Smooth muscle cell (in vitro differentiated cells): ENCODE data around the gene RHBDL1. TPM values are rescaled to one million over a fixed set of nuclear protein-coding genes. Genes with fewer than 3 reads are reported as not detected.

Experiments used
- DNase-seq: peaks from one replicate; lab custom pipeline; 2025; ENCODE audit not compliant: unreplicated experiment; lab: John Stamatoyannopoulos, UW
- H2AFZ ChIP-seq: fragments of 200-600 bp; sonication (generic); 2 replicates; pipeline ENCODE4 v1.6.0; 2016; ENCODE audit warnings: antibody characterized with exemption, low read depth, mild to moderate bottlenecking
- H3F3A ChIP-seq: fragments of 200-600 bp; sonication (generic); 2 replicates; pipeline ENCODE4 v1.6.0; 2017; ENCODE audit warnings: antibody characterized with exemption, low read depth
- H3K27ac ChIP-seq: fragments of 200-600 bp; sonication (generic); 2 replicates; pipeline ENCODE4 v1.5.1; 2016; ENCODE audit warnings: low read depth, mild to moderate bottlenecking
- H3K27me3 ChIP-seq: fragments of 200-600 bp; sonication (generic); 2 replicates; pipeline ENCODE4 v1.6.1; 2016; ENCODE audit warnings: low read depth, mild to moderate bottlenecking
- H3K36me3 ChIP-seq: fragments of 200-600 bp; sonication (generic); 2 replicates; pipeline ENCODE4 v1.5.1; 2016; ENCODE audit warnings: low read depth
- H3K4me1 ChIP-seq: fragments of 200-600 bp; sonication (generic); 2 replicates; pipeline ENCODE4 v1.5.1; 2016; ENCODE audit warnings: low read depth
- H3K4me2 ChIP-seq: fragments of 200-600 bp; sonication (generic); 2 replicates; pipeline ENCODE4 v1.6.0; 2016; ENCODE audit warnings: mild to moderate bottlenecking
- H3K4me3 ChIP-seq: fragments of 200-600 bp; sonication (generic); 2 replicates; pipeline ENCODE4 v1.5.1; 2016; ENCODE audit warnings: mild to moderate bottlenecking
- H3K79me2 ChIP-seq: fragments of 200-600 bp; sonication (generic); 2 replicates; pipeline ENCODE4 v1.6.0; 2016; ENCODE audit warnings: low read depth, mild to moderate bottlenecking
- H3K9ac ChIP-seq: fragments of 200-600 bp; sonication (generic); 2 replicates; pipeline ENCODE4 v1.6.0; 2016; ENCODE audit warnings: low read depth
- H3K9me3 ChIP-seq: fragments of 200-600 bp; sonication (generic); replicated peaks from 2 replicates; pipeline ENCODE4 v1.5.1; 2016; ENCODE audit warnings: low read depth
- H4K20me1 ChIP-seq: fragments of 200-600 bp; sonication (generic); 2 replicates; pipeline ENCODE4 v1.6.0; 2016; ENCODE audit warnings: low read depth
- CTCF ChIP-seq: fragments of 200-600 bp; sonication (generic); IDR thresholded peaks from 2 replicates; pipeline ENCODE4 v1.5.1; 2017; ENCODE audit warnings: borderline replicate concordance, mild to moderate bottlenecking, antibody characterized with exemption; ENCODE audit not compliant: insufficient read depth, poor library complexity, severe bottlenecking
- WGBS: methylation state at CpG from one replicate; pipeline ENCODE4 v1.1.7; 2016; ENCODE audit warnings: low lambda C conversion rate; 5-methylcytosine and 5-hydroxymethylcytosine counted together
- polyA plus RNA-seq: library from polyadenylated mRNA; unstranded; fragments of >200 nt; fragmentation: Nextera tagmentation; extraction: Ambion mirVana; gene quantifications from 2 replicates; pipeline ENCODE4 v1.2.1, GENCODE V29; 2016
- total RNA-seq: library from RNA; depleted of rRNA; stranded (reverse); fragments of >200 nt; gene quantifications from 2 replicates; pipeline ENCODE4 v1.2.3, GENCODE V29; 2014

Gene RHBDL1
- total and polyA plus RNA-seq, 2 experiments from 2014 or later = 2.7 to 3.7 TPM

- peak overlapping the region; percentile 35 for H3K9ac ChIP-seq
- no peak for DNase-seq
- TF ChIP-seq CTCF = no peak
- no peaks in the 10 kb centered on the region for H4K20me1 ChIP-seq
- no peaks in the 10 kb centered on the region for H3K79me2 ChIP-seq
- peaks cover 10% of the 10 kb centered on the region for H3K4me1 ChIP-seq
- H3K9me3 ChIP-seq = no peaks in the 10 kb centered on the region
- no peaks in the 10 kb centered on the region for H3K27me3 ChIP-seq
- 3% methylated on average over 56 of the region's 61 CpGs for WGBS
- peak overlapping the region; percentile 69 for H3K4me3 ChIP-seq
- peak overlapping the region; percentile 99 for H3K4me2 ChIP-seq
- no peak overlapping the region for H3K27ac ChIP-seq
- H2AFZ ChIP-seq = peak overlapping the region; percentile 30
- H3F3A ChIP-seq = peaks cover 4% of the 10 kb centered on the region
- H3K36me3 ChIP-seq = no peaks in the 10 kb centered on the region
Observed at GRCh38 chr16:727291-727977, 52.0 kb downstream of the RHBDL1 start.

Other genes starting within 250 kb of the RHBDL1 start
- gene CAPN15, start 148.0 kb upstream of the RHBDL1 start, total RNA-seq = 8.6 and 14.7 TPM in 2 replicates
- gene CAPN15, start 148.0 kb upstream of the RHBDL1 start, polyA plus RNA-seq = 18.7 and 23.6 TPM in 2 replicates
- gene PRR35, start 115.3 kb upstream of the RHBDL1 start, total RNA-seq = not detected in 2 replicates
- not detected in 2 replicates for gene PRR35, start 115.3 kb upstream of the RHBDL1 start, polyA plus RNA-seq
- 0.18 and 0.63 TPM in 2 replicates for gene NHLRC4, start 108.7 kb upstream of the RHBDL1 start, total RNA-seq
- gene NHLRC4, start 108.7 kb upstream of the RHBDL1 start, polyA plus RNA-seq = 0.85 and 2.6 TPM in 2 replicates
- 21.0 and 30.1 TPM in 2 replicates for gene PIGQ, start 105.7 kb upstream of the RHBDL1 start, total RNA-seq
- 45.7 and 51.0 TPM in 2 replicates for gene PIGQ, start 105.7 kb upstream of the RHBDL1 start, polyA plus RNA-seq
- gene RAB40C, start 85.6 kb upstream of the RHBDL1 start, total RNA-seq = 14.7 and 21.2 TPM in 2 replicates
- gene RAB40C, start 85.6 kb upstream of the RHBDL1 start, polyA plus RNA-seq = 27.0 and 28.3 TPM in 2 replicates
- 1.5 TPM in 1 of 2 replicates, not detected in the other for gene WFIKKN1, start 44.7 kb upstream of the RHBDL1 start, total RNA-seq
- gene WFIKKN1, start 44.7 kb upstream of the RHBDL1 start, polyA plus RNA-seq = 0.77 and 0.83 TPM in 2 replicates
- gene METTL26, start 39.4 kb upstream of the RHBDL1 start, total RNA-seq = 134 and 158 TPM in 2 replicates
- 227 and 238 TPM in 2 replicates for gene METTL26, start 39.4 kb upstream of the RHBDL1 start, polyA plus RNA-seq
- gene MCRIP2, start 33.8 kb upstream of the RHBDL1 start, total RNA-seq = 7.7 and 11.9 TPM in 2 replicates
- gene MCRIP2, start 33.8 kb upstream of the RHBDL1 start, polyA plus RNA-seq = 34.7 and 45.8 TPM in 2 replicates
- gene WDR90, start 26.3 kb upstream of the RHBDL1 start, total RNA-seq = 6.8 and 8.4 TPM in 2 replicates
- gene WDR90, start 26.3 kb upstream of the RHBDL1 start, polyA plus RNA-seq = 10.4 and 24.6 TPM in 2 replicates
- 41.4 and 44.5 TPM in 2 replicates for gene RHOT2, start 7.5 kb upstream of the RHBDL1 start, total RNA-seq
- 148 and 152 TPM in 2 replicates for gene RHOT2, start 7.5 kb upstream of the RHBDL1 start, polyA plus RNA-seq
- gene STUB1, start 4.7 kb downstream of the RHBDL1 start, total RNA-seq = 93.4 and 99.0 TPM in 2 replicates
- 196 and 212 TPM in 2 replicates for gene STUB1, start 4.7 kb downstream of the RHBDL1 start, polyA plus RNA-seq
- gene JMJD8, start 8.7 kb downstream of the RHBDL1 start, total RNA-seq = 42.9 and 47.9 TPM in 2 replicates
- gene JMJD8, start 8.7 kb downstream of the RHBDL1 start, polyA plus RNA-seq = 92.5 and 95.1 TPM in 2 replicates
- 4.7 and 10.6 TPM in 2 replicates for gene WDR24, start 14.7 kb downstream of the RHBDL1 start, total RNA-seq
- gene WDR24, start 14.7 kb downstream of the RHBDL1 start, polyA plus RNA-seq = 19.3 and 22.2 TPM in 2 replicates
- gene FBXL16, start 30.1 kb downstream of the RHBDL1 start, total RNA-seq = 0.76 TPM in 1 of 2 replicates, not detected in the other
- gene FBXL16, start 30.1 kb downstream of the RHBDL1 start, polyA plus RNA-seq = 0.17 TPM in 1 of 2 replicates, not detected in the other
- gene METRN, start 39.4 kb downstream of the RHBDL1 start, total RNA-seq = 30.6 and 39.6 TPM in 2 replicates
- gene METRN, start 39.4 kb downstream of the RHBDL1 start, polyA plus RNA-seq = 170 and 193 TPM in 2 replicates
- 11.9 and 15.6 TPM in 2 replicates for gene ANTKMT, start 45.5 kb downstream of the RHBDL1 start, total RNA-seq
- gene ANTKMT, start 45.5 kb downstream of the RHBDL1 start, polyA plus RNA-seq = 39.8 and 40.9 TPM in 2 replicates
- gene CCDC78, start 50.8 kb downstream of the RHBDL1 start, total RNA-seq = 2.8 TPM in 1 of 2 replicates, not detected in the other
- 3.4 and 4.7 TPM in 2 replicates for gene CCDC78, start 50.8 kb downstream of the RHBDL1 start, polyA plus RNA-seq
- gene HAGHL, start 51.4 kb downstream of the RHBDL1 start, total RNA-seq = 3.2 and 15.4 TPM in 2 replicates
- gene HAGHL, start 51.4 kb downstream of the RHBDL1 start, polyA plus RNA-seq = 23.1 and 24.6 TPM in 2 replicates
- 19.7 and 33.5 TPM in 2 replicates for gene CIAO3, start 65.3 kb downstream of the RHBDL1 start, total RNA-seq
- 35.6 and 39.6 TPM in 2 replicates for gene CIAO3, start 65.3 kb downstream of the RHBDL1 start, polyA plus RNA-seq
- 0.18 and 3.7 TPM in 2 replicates for gene MSLN, start 85.1 kb downstream of the RHBDL1 start, total RNA-seq
- 0.26 and 1.2 TPM in 2 replicates for gene MSLN, start 85.1 kb downstream of the RHBDL1 start, polyA plus RNA-seq
- 7.8 and 20.8 TPM in 2 replicates for gene RPUSD1, start 112.7 kb downstream of the RHBDL1 start, total RNA-seq
- gene RPUSD1, start 112.7 kb downstream of the RHBDL1 start, polyA plus RNA-seq = 20.8 and 27.4 TPM in 2 replicates
- gene CHTF18, start 112.9 kb downstream of the RHBDL1 start, total RNA-seq = 11.4 and 27.2 TPM in 2 replicates
- gene CHTF18, start 112.9 kb downstream of the RHBDL1 start, polyA plus RNA-seq = 33.2 and 39.8 TPM in 2 replicates
- not detected in 2 replicates for gene GNG13, start 125.1 kb downstream of the RHBDL1 start, total RNA-seq
- not detected in 2 replicates for gene GNG13, start 125.1 kb downstream of the RHBDL1 start, polyA plus RNA-seq